HepG2 (cell line): ENCODE measurements around the gene NECTIN2. TPM values are rescaled to one million over a fixed set of nuclear protein-coding genes. Genes with fewer than 3 reads are reported as not detected.

ENCODE experiments used
- CENPT ChIP-seq: sonication (generic); formaldehyde crosslinking; IDR thresholded peaks from 2 replicates; pipeline ENCODE4 v1.8.0; 2022; ENCODE audit warnings: low read depth, mild to moderate bottlenecking, moderate library complexity, missing genetic modification reagents
- CHD2 ChIP-seq: IDR thresholded peaks from 2 replicates; pipeline ENCODE4 v1.6.1; 2011; ENCODE audit warnings: low read depth, low read length, improper control_type of control experiment
- RXRB ChIP-seq: IDR thresholded peaks from 2 replicates; pipeline ENCODE4 v1.6.1; 2016; ENCODE audit warnings: borderline replicate concordance, missing genetic modification reagents, missing compliant biosample characterization
- SNAPC4 ChIP-seq: sonication (generic); formaldehyde crosslinking; IDR thresholded peaks from 2 replicates; pipeline ENCODE4 v1.4.0; 2020; ENCODE audit warnings: mild to moderate bottlenecking, missing genetic modification reagents
- SSRP1 ChIP-seq: IDR thresholded peaks from 2 replicates; pipeline ENCODE4 v1.6.1; 2016; ENCODE audit warnings: control low read depth
- THAP7 ChIP-seq: sonication (generic); formaldehyde crosslinking; IDR thresholded peaks from 2 replicates; pipeline ENCODE4 v1.8.1; 2023; ENCODE audit warnings: mild to moderate bottlenecking, missing genetic modification reagents
- ZBTB26 ChIP-seq: IDR thresholded peaks from 2 replicates; pipeline ENCODE4 v1.6.1; 2016; ENCODE audit warnings: missing compliant biosample characterization, missing genetic modification reagents, borderline replicate concordance
- polyA plus RNA-seq, 8 experiments: library from polyadenylated mRNA; depleted of rRNA in 3 of 8; stranded (reverse) in 7 of 8; unstranded in 1 of 8; fragments of >200 nt; fragmentation: Illumina TruSeq in 4 of 8; extraction: Trizol in 4 of 8; gene quantifications; 2 replicates each; pipeline versions ENCODE4 v1.2.1 to v1.2.3, GENCODE V29; 2011 to 2016; ENCODE audit warnings: low read depth in 4 of 8, missing spikeins in 1 of 8, mixed read lengths in 1 of 8; ENCODE audit not compliant: insufficient read depth in 1 of 8
- total RNA-seq, 5 experiments: library from RNA; depleted of rRNA; stranded (reverse); fragments of >200 nt; fragmentation: Illumina TruSeq; extraction: Trizol; gene quantifications; 2 replicates each; pipeline ENCODE4 v1.2.3, GENCODE V29; 2016; ENCODE audit warnings: low read depth in 1 of 5
- TF ChIP-seq, protein P1 (sequence below): sonication (generic); formaldehyde crosslinking; IDR thresholded peaks from 2 replicates; pipeline ENCODE4 v1.5.1; 2020; ENCODE audit warnings: mild to moderate bottlenecking, missing genetic modification reagents, borderline replicate concordance
- TF ChIP-seq, protein P2 (sequence below): IDR thresholded peaks from 2 replicates; pipeline ENCODE4 v1.6.1; 2016; ENCODE audit warnings: missing genetic modification reagents, missing compliant biosample characterization
- TF ChIP-seq, protein P3 (sequence below): sonication (generic); formaldehyde crosslinking; IDR thresholded peaks from 2 replicates; pipeline ENCODE4 v1.4.0; 2020; ENCODE audit warnings: missing genetic modification reagents, borderline replicate concordance

NECTIN2 gene
- total and polyA plus RNA-seq, 2 of the 13 experiments (the other 11 are each of a cell fraction or from before 2014, with no cell fraction given): 75.4 to 114 TPM

DNA sequence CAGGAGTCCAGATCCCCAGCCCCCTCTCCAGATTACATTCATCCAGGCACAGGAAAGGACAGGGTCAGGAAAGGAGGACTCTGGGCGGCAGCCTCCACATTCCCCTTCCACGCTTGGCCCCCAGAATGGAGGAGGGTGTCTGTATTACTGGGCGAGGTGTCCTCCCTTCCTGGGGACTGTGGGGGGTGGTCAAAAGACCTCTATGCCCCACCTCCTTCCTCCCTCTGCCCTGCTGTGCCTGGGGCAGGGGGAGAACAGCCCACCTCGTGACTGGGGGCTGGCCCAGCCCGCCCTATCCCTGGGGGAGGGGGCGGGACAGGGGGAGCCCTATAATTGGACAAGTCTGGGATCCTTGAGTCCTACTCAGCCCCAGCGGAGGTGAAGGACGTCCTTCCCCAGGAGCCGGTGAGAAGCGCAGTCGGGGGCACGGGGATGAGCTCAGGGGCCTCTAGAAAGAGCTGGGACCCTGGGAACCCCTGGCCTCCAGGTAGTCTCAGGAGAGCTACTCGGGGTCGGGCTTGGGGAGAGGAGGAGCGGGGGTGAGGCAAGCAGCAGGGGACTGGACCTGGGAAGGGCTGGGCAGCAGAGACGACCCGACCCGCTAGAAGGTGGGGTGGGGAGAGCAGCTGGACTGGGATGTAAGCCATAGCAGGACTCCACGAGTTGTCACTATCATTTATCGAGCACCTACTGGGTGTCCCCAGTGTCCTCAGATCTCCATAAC is 59.5 kb downstream of the NECTIN2 start, which contains the start of gene APOE (continued):
- TF ChIP-seq, protein P1, sequence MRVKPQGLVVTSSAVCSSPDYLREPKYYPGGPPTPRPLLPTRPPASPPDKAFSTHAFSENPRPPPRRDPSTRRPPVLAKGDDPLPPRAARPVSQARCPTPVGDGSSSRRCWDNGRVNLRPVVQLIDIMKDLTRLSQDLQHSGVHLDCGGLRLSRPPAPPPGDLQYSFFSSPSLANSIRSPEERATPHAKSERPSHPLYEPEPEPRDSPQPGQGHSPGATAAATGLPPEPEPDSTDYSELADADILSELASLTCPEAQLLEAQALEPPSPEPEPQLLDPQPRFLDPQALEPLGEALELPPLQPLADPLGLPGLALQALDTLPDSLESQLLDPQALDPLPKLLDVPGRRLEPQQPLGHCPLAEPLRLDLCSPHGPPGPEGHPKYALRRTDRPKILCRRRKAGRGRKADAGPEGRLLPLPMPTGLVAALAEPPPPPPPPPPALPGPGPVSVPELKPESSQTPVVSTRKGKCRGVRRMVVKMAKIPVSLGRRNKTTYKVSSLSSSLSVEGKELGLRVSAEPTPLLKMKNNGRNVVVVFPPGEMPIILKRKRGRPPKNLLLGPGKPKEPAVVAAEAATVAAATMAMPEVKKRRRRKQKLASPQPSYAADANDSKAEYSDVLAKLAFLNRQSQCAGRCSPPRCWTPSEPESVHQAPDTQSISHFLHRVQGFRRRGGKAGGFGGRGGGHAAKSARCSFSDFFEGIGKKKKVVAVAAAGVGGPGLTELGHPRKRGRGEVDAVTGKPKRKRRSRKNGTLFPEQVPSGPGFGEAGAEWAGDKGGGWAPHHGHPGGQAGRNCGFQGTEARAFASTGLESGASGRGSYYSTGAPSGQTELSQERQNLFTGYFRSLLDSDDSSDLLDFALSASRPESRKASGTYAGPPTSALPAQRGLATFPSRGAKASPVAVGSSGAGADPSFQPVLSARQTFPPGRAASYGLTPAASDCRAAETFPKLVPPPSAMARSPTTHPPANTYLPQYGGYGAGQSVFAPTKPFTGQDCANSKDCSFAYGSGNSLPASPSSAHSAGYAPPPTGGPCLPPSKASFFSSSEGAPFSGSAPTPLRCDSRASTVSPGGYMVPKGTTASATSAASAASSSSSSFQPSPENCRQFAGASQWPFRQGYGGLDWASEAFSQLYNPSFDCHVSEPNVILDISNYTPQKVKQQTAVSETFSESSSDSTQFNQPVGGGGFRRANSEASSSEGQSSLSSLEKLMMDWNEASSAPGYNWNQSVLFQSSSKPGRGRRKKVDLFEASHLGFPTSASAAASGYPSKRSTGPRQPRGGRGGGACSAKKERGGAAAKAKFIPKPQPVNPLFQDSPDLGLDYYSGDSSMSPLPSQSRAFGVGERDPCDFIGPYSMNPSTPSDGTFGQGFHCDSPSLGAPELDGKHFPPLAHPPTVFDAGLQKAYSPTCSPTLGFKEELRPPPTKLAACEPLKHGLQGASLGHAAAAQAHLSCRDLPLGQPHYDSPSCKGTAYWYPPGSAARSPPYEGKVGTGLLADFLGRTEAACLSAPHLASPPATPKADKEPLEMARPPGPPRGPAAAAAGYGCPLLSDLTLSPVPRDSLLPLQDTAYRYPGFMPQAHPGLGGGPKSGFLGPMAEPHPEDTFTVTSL (CRISPR knock-in tag): no peak
- TF ChIP-seq SNAPC4 (CRISPR knock-in tag) (no peak), CHD2 (no peak), SSRP1 (no peak), ZBTB26 (no peak), CENPT (CRISPR knock-in tag) (no peak), RXRB (CRISPR knock-in tag) (0 out of 2 replicates have a peak, but pooled peaks have one; percentile 22), THAP7 (CRISPR knock-in tag) (no peak)
- TF ChIP-seq, protein P2, sequence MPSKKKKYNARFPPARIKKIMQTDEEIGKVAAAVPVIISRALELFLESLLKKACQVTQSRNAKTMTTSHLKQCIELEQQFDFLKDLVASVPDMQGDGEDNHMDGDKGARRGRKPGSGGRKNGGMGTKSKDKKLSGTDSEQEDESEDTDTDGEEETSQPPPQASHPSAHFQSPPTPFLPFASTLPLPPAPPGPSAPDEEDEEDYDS: peak; percentile 98
- TF ChIP-seq, protein P3, sequence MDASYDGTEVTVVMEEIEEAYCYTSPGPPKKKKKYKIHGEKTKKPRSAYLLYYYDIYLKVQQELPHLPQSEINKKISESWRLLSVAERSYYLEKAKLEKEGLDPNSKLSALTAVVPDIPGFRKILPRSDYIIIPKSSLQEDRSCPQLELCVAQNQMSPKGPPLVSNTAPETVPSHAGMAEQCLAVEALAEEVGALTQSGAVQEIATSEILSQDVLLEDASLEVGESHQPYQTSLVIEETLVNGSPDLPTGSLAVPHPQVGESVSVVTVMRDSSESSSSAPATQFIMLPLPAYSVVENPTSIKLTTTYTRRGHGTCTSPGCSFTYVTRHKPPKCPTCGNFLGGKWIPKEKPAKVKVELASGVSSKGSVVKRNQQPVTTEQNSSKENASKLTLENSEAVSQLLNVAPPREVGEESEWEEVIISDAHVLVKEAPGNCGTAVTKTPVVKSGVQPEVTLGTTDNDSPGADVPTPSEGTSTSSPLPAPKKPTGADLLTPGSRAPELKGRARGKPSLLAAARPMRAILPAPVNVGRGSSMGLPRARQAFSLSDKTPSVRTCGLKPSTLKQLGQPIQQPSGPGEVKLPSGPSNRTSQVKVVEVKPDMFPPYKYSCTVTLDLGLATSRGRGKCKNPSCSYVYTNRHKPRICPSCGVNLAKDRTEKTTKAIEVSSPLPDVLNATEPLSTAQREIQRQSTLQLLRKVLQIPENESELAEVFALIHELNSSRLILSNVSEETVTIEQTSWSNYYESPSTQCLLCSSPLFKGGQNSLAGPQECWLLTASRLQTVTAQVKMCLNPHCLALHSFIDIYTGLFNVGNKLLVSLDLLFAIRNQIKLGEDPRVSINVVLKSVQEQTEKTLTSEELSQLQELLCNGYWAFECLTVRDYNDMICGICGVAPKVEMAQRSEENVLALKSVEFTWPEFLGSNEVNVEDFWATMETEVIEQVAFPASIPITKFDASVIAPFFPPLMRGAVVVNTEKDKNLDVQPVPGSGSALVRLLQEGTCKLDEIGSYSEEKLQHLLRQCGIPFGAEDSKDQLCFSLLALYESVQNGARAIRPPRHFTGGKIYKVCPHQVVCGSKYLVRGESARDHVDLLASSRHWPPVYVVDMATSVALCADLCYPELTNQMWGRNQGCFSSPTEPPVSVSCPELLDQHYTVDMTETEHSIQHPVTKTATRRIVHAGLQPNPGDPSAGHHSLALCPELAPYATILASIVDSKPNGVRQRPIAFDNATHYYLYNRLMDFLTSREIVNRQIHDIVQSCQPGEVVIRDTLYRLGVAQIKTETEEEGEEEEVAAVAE (CRISPR knock-in tag): no peak
